ENCODE measurements around the gene MRPL11. TPM values are rescaled to one million over a fixed set of nuclear protein-coding genes. Genes with fewer than 3 reads are reported as not detected.

Gene MRPL11
- total and polyA plus RNA-seq, 2 of the 13 experiments (the other 11 are each of a cell fraction or from before 2014, with no cell fraction given) = 72.9 to 176 TPM

DNA sequence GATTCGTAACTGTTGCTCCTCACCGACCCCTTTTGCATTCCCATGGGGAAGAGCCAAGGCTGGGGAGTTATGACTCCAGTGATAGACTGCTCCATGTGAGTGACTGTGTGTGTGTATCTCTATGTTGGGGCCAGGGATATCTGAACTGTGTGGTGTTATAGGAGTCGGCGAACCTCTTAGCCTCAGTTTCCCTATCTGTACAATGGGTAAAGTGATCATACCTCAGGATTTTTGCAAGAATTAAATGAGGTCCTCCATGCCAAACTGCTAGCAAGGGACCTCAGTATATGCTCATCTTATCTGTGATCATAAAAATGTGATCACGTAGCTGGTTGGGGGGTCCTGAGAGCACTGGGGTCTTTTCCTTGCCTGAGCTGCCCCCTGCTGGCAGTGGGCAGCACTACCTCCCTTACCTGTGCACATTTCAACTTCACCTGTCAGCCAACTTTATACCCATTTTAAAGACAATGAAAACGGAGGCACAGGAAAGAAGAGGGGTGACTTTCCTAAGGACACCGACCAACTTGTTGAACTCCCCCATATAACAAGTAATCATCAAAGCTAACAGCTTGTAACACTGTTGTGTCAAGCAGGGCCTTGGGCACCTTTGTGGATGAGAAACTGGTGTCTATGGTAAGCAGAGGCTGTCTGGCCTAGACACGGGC is 40.2 kb upstream of the MRPL11 start (continued):
- peak; percentile 92 for TF ChIP-seq KDM1A (CRISPR knock-in tag; IDR thresholded peaks at IDR 0.05)
- TF ChIP-seq ZMYM2 (CRISPR knock-in tag; IDR thresholded peaks at IDR 0.05) = peak; percentile 74; the same call in 1 of the 2 replicates
- no peak for TF ChIP-seq ESRRA (CRISPR knock-in tag; IDR thresholded peaks at IDR 0.05; ENCODE audit: low read depth)
- TF ChIP-seq HNRNPH1 (optimal IDR thresholded peaks at IDR 0.05; ENCODE audit: low read depth, low read length) = peak; percentile 1
- TF ChIP-seq RAD21 (CRISPR knock-in tag; IDR thresholded peaks at IDR 0.05) = peak; percentile 74
- TF ChIP-seq ZNF205 (CRISPR knock-in tag; IDR thresholded peaks at IDR 0.05) = no peak
- TF ChIP-seq, protein P1, sequence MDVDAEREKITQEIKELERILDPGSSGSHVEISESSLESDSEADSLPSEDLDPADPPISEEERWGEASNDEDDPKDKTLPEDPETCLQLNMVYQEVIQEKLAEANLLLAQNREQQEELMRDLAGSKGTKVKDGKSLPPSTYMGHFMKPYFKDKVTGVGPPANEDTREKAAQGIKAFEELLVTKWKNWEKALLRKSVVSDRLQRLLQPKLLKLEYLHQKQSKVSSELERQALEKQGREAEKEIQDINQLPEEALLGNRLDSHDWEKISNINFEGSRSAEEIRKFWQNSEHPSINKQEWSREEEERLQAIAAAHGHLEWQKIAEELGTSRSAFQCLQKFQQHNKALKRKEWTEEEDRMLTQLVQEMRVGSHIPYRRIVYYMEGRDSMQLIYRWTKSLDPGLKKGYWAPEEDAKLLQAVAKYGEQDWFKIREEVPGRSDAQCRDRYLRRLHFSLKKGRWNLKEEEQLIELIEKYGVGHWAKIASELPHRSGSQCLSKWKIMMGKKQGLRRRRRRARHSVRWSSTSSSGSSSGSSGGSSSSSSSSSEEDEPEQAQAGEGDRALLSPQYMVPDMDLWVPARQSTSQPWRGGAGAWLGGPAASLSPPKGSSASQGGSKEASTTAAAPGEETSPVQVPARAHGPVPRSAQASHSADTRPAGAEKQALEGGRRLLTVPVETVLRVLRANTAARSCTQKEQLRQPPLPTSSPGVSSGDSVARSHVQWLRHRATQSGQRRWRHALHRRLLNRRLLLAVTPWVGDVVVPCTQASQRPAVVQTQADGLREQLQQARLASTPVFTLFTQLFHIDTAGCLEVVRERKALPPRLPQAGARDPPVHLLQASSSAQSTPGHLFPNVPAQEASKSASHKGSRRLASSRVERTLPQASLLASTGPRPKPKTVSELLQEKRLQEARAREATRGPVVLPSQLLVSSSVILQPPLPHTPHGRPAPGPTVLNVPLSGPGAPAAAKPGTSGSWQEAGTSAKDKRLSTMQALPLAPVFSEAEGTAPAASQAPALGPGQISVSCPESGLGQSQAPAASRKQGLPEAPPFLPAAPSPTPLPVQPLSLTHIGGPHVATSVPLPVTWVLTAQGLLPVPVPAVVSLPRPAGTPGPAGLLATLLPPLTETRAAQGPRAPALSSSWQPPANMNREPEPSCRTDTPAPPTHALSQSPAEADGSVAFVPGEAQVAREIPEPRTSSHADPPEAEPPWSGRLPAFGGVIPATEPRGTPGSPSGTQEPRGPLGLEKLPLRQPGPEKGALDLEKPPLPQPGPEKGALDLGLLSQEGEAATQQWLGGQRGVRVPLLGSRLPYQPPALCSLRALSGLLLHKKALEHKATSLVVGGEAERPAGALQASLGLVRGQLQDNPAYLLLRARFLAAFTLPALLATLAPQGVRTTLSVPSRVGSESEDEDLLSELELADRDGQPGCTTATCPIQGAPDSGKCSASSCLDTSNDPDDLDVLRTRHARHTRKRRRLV (CRISPR knock-in tag; IDR thresholded peaks at IDR 0.05) = peak; percentile 9; the same call in 1 of the 2 replicates
- TF ChIP-seq ZBTB7A (CRISPR knock-in tag; IDR thresholded peaks at IDR 0.05) = peak; percentile 47; the same call in 1 of the 2 replicates
- TF ChIP-seq NONO (IDR thresholded peaks at IDR 0.05) = no peak
- TF ChIP-seq NONO (CRISPR knock-in tag; conservative IDR thresholded peaks at IDR 0.05) = peak; percentile 54; the same call in 1 of the 2 replicates
- TF ChIP-seq, protein P2, sequence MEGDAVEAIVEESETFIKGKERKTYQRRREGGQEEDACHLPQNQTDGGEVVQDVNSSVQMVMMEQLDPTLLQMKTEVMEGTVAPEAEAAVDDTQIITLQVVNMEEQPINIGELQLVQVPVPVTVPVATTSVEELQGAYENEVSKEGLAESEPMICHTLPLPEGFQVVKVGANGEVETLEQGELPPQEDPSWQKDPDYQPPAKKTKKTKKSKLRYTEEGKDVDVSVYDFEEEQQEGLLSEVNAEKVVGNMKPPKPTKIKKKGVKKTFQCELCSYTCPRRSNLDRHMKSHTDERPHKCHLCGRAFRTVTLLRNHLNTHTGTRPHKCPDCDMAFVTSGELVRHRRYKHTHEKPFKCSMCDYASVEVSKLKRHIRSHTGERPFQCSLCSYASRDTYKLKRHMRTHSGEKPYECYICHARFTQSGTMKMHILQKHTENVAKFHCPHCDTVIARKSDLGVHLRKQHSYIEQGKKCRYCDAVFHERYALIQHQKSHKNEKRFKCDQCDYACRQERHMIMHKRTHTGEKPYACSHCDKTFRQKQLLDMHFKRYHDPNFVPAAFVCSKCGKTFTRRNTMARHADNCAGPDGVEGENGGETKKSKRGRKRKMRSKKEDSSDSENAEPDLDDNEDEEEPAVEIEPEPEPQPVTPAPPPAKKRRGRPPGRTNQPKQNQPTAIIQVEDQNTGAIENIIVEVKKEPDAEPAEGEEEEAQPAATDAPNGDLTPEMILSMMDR (CRISPR knock-in tag; IDR thresholded peaks at IDR 0.05) = peak; percentile 83
- TF ChIP-seq XRCC5 (optimal IDR thresholded peaks at IDR 0.05; ENCODE audit: low read length) = peak; percentile 67
- 0 out of 2 replicates have a peak, but pooled peaks have one; percentile 14 for TF ChIP-seq SAP130 (CRISPR knock-in tag; IDR thresholded peaks at IDR 0.05; ENCODE audit: low read depth)

All from HepG2 (cell line).